Medulla oblongata (tissue), 1 donor: ENCODE measurements around the gene LY9.
A peak's percentile ranks its signal among the peaks of the same experiment; 100 is the strongest.
"Not testable (repeated sequence)": the region's sequence is repeated elsewhere in the genome, so short reads cannot be mapped to it uniquely, and the experiment has no call there.

ENCODE experiments used
- DNase-seq: peaks from one replicate; pipeline ENCODE4 v3.0.0-alpha.2; 2015; ENCODE audit errors: extremely low spot score

Gene LY9

GRCh38 chr1:160863774-160864131, 67.8 kb downstream of the LY9 start:
- DNase-seq: peak; percentile 60

GRCh38 chr1:160864173-160864572, 68.2 kb downstream of the LY9 start:
- DNase-seq: no peak

GRCh38 chr1:160865337-160865736, 69.4 kb downstream of the LY9 start:
- no peak for DNase-seq

DNA sequence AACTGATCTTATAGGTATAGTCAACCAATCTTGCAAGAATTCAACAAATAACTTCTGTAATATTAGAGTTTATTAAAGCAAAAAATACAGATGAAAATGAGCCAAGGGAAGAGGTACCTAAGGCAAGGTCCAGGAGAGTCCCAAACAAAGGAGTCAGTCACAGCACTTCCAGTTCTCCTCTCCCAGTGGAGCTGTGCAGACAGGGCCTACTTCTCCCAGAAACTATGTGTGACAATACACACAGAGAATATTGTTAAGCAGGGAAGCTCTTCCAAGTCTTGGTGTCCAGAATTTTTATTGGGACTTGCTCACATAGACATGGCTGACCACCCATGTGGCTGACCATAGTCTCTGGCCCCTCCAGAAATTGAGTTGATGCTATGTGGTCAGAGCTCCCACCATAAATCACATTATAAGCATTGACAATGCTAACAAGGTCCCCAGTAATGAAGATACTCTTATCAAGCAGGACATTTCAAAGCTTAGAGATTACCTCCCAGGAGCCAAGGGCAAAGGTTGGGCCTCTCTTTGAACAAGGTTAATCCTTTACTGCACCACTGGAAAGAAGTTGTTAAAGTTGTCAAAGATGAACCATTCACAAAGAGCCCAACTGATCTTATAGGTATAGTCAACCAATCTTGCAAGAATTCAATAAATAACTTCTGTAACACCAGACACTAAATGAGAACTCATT, 70.2 kb downstream of the LY9 start:
- no peak for DNase-seq

- DNase-seq: no peak
Observed at GRCh38 chr1:160866695-160867260, 70.8 kb downstream of the LY9 start.

- DNase-seq: not testable (repeated sequence)
Observed at GRCh38 chr1:160867651-160868050, 71.7 kb downstream of the LY9 start.

DNA sequence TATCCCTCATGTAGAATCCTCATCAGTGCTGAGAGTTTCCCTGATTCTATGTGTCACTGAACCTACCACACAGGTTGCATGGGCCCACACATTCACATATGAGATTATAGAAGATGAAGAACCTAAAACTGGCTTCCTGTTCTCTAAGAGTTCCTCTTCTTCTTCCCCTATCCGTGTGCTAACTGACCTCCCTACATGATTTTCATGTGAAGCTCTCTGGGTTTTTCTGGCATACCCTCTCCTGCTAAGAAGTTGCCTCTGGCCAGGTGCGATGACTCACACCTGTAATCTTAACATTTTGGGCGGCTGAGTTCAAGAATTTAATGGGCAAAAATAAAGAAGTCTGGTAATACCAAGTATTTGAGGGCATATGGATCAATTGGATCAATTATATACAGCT, 72.2 kb downstream of the LY9 start:
- no peak for DNase-seq

GRCh38 chr1:160874935-160875334, 79.0 kb downstream of the LY9 start:
- no peak for DNase-seq

DNA sequence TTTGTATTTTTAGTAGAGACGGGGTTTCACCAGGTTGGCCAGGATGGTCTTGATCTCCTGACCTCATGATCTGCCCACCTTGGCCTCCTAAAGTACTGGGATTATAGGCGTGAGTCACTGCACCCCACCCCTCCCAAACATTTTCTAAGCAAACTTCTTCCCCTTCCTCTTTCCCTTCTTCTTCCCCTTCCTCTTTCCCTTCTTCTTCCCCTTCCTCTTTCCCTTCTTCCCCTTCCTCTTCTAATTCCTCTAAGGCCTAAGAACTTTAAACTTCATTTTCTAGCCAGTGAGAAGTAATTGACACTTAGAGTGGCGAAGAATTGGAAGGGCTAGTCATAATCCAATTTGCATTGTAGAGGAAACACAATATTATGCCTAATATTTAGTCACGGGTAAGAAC, 79.6 kb downstream of the LY9 start:
- DNase-seq: not testable (repeated sequence)

DNA sequence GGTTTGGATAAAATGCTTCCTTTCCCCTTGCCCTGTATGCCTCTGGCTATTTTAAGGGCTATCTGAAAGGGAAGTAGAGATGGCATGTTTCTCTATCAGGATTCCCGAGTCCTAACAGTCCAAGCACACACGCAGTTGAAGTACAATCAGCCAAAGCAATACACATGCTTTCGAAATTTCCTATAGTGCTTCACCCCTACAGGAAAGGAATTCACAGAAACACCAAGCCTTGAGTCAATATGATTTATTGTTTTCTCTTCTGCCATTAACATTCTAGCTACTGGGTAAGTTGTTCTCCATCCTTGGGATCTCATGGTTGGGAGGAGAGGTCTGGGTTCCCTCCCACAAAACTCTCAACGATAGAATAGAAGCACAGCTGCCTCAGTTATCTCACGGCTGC, 80.3 kb downstream of the LY9 start:
- DNase-seq: no peak

- DNase-seq: no peak
Observed at GRCh38 chr1:160877221-160877620, 81.2 kb downstream of the LY9 start.
